Measurements from ENCODE around the gene ZDHHC4.

Gene ZDHHC4

GRCh38 chr7:6637544-6638229 lies 60.4 kb downstream of the ZDHHC4 start:
- DNase-seq, result no peak
